GM23248 (cell line): Measurements from ENCODE around the gene EEF1AKMT2. TPM values are rescaled to one million over a fixed set of nuclear protein-coding genes. Genes with fewer than 3 reads are reported as not detected.

Source experiments
- DNase-seq: peaks from one replicate; pipeline ENCODE4 v3.0.0-alpha.2; 2015
- H2AFZ ChIP-seq: fragments of 200-600 bp; sonication (generic); 2 replicates; pipeline ENCODE4 v1.6.1; 2016; ENCODE audit warnings: antibody characterized with exemption
- H3F3A ChIP-seq: fragments of 200-600 bp; sonication (generic); 2 replicates; pipeline ENCODE4 v1.6.1; 2016; ENCODE audit warnings: mild to moderate bottlenecking, antibody characterized with exemption, mixed run types; ENCODE audit not compliant: insufficient read depth
- H3K27ac ChIP-seq: fragments of 200-600 bp; sonication (generic); 2 replicates; pipeline ENCODE4 v1.5.1; 2016; ENCODE audit warnings: mild to moderate bottlenecking
- H3K27me3 ChIP-seq: fragments of 200-600 bp; sonication (generic); replicated peaks from 2 replicates; pipeline ENCODE4 v1.6.1; 2016; ENCODE audit warnings: mild to moderate bottlenecking; ENCODE audit not compliant: insufficient read depth
- H3K36me3 ChIP-seq: fragments of 200-600 bp; sonication (generic); 2 replicates; pipeline ENCODE4 v1.6.1; 2016; ENCODE audit warnings: low read depth, mild to moderate bottlenecking
- H3K4me1 ChIP-seq: fragments of 200-600 bp; sonication (generic); 2 replicates; pipeline ENCODE4 v1.6.1; 2016; ENCODE audit warnings: mild to moderate bottlenecking; ENCODE audit not compliant: insufficient read depth
- H3K4me2 ChIP-seq: fragments of 200-600 bp; sonication (generic); one replicate; pipeline ENCODE4 v1.6.1; 2016; ENCODE audit warnings: mild to moderate bottlenecking; ENCODE audit not compliant: unreplicated experiment
- H3K4me3 ChIP-seq: fragments of 200-600 bp; sonication (generic); 2 replicates; pipeline ENCODE4 v1.5.1; 2016; ENCODE audit warnings: mild to moderate bottlenecking
- H3K79me2 ChIP-seq: fragments of 200-600 bp; sonication (generic); 2 replicates; pipeline ENCODE4 v1.6.1; 2016; ENCODE audit warnings: mild to moderate bottlenecking; ENCODE audit not compliant: insufficient read depth
- H3K9ac ChIP-seq: fragments of 200-600 bp; sonication (generic); 2 replicates; pipeline ENCODE4 v1.6.1; 2016; ENCODE audit warnings: mild to moderate bottlenecking
- H3K9me2 ChIP-seq: fragments of 200-600 bp; sonication (generic); 2 replicates; pipeline ENCODE4 v1.6.1; 2016; ENCODE audit warnings: mixed run types, mild to moderate bottlenecking, moderate library complexity; ENCODE audit not compliant: insufficient read depth
- H3K9me3 ChIP-seq: fragments of 200-600 bp; sonication (generic); one replicate; pipeline ENCODE4 v1.6.1; 2017; ENCODE audit warnings: low read depth
- H4K20me1 ChIP-seq: fragments of 200-600 bp; sonication (generic); 2 replicates; pipeline ENCODE4 v1.6.0; 2016; ENCODE audit not compliant: insufficient read depth
- EZH2 ChIP-seq: fragments of 200-600 bp; sonication (generic); IDR thresholded peaks from 2 replicates; pipeline ENCODE4 v1.6.1; 2018; ENCODE audit warnings: antibody characterized with exemption, mild to moderate bottlenecking; ENCODE audit not compliant: insufficient read depth, poor library complexity, severe bottlenecking
- EZH2phosphoT487 ChIP-seq: fragments of 200-600 bp; sonication (generic); IDR thresholded peaks from 2 replicates; pipeline ENCODE4 v1.6.1; 2018; ENCODE audit warnings: antibody characterized with exemption, moderate library complexity, mild to moderate bottlenecking, low read depth; ENCODE audit not compliant: insufficient read depth
- WGBS, 2 experiments: methylation state at CpG; one replicate each; pipeline ENCODE4 v1.1.6; 2015 to 2017; ENCODE audit warnings: low lambda C conversion rate in 2 of 2, low coverage in 1 of 2; ENCODE audit errors: missing lambda C conversion rate in 2 of 2; 5-methylcytosine and 5-hydroxymethylcytosine counted together
- in situ Hi-C: fragments of 300-500 bp; cut with MboI; formaldehyde crosslinking; loops from 2 replicates; pipeline ENCODE4 v1.15.0; 2020
- polyA plus RNA-seq: library from polyadenylated mRNA; unstranded; fragments of >200 nt; fragmentation: Nextera tagmentation; extraction: Ambion mirVana; gene quantifications from 2 replicates; pipeline ENCODE4 v1.2.1, GENCODE V29; 2016
- small RNA-seq: library from RNA; depleted of rRNA; stranded (forward); fragments of <200 nt; gene quantifications from one replicate; pipeline ENCODE3, GENCODE V24; 2014; ENCODE audit warnings: low read depth, low replicate concordance
- total RNA-seq: library from RNA; depleted of rRNA; stranded (reverse); fragments of >200 nt; shearing (Covaris generic); gene quantifications from 2 replicates; pipeline ENCODE4 v1.2.3, GENCODE V29; 2014; rRNA removed

Gene EEF1AKMT2
- total and polyA plus RNA-seq, 2 experiments from 2014 or later: 24.0 to 27.4 TPM

GRCh38 chr10:124708246-124708779 is 83.4 kb downstream of the EEF1AKMT2 start:
- Histone ChIP-seq H3K9ac (no peak overlapping the region), H3K79me2 (no peaks in the 10 kb centered on the region; the same call in 1 of the 2 replicates)
- in situ Hi-C loops: no loop called here

More at GRCh38 chr10:124708246-124708779, 83.4 kb downstream of the EEF1AKMT2 start:
- Histone ChIP-seq H2AFZ (no peak overlapping the region), H4K20me1 (no peaks in the 10 kb centered on the region), H3K27me3 (no peaks in the 10 kb centered on the region), H3K4me2 (no peak overlapping the region), H3K9me3 (no peaks in the 10 kb centered on the region), H3K36me3 (no peaks in the 10 kb centered on the region), H3K4me1 (no peaks in the 10 kb centered on the region), H3F3A (no peaks in the 10 kb centered on the region), H3K27ac (no peak overlapping the region), H3K9me2 (no peaks in the 10 kb centered on the region), H3K4me3 (no peak overlapping the region)
- 67 to 68% methylated on average over 9 of the region's 9 CpGs for WGBS, 2 experiments
- no peak for DNase-seq
- TF ChIP-seq EZH2: no peak
- TF ChIP-seq EZH2phosphoT487: no peak

Small RNA genes within 50 kb of the gene (small RNA-seq; reads per million reads assigned to genes)
- gene RF00019: not detected

Other genes starting within 250 kb of the EEF1AKMT2 start
- 10.1 TPM in 2 replicates for gene FAM53B, start 47.5 kb downstream of the EEF1AKMT2 start, total RNA-seq
- 2.1 and 2.7 TPM in 2 replicates for gene FAM53B, start 47.5 kb downstream of the EEF1AKMT2 start, polyA plus RNA-seq
- 11.8 and 13.5 TPM in 2 replicates for gene ABRAXAS2, start 9.9 kb upstream of the EEF1AKMT2 start, total RNA-seq
- gene ABRAXAS2, start 9.9 kb upstream of the EEF1AKMT2 start, polyA plus RNA-seq: 13.2 and 14.5 TPM in 2 replicates
- 21.9 and 36.5 TPM in 2 replicates for gene ZRANB1, start 150.2 kb upstream of the EEF1AKMT2 start, total RNA-seq
- gene ZRANB1, start 150.2 kb upstream of the EEF1AKMT2 start, polyA plus RNA-seq: 6.0 and 6.6 TPM in 2 replicates